GM12874 (cell line): Measurements from ENCODE around the gene AFG3L2.

Experiments
- CTCF ChIP-seq: IDR thresholded peaks from 2 replicates; pipeline ENCODE4 v1.5.1; 2011; ENCODE audit warnings: low read depth, mild to moderate bottlenecking, control low read depth, low read length, moderate library complexity; ENCODE audit not compliant: insufficient read depth

Gene AFG3L2

GRCh38 chr18:12366784-12367183 lies 10.2 kb downstream of the AFG3L2 start:
- TF ChIP-seq CTCF, result no peak

- no peak for TF ChIP-seq CTCF
Observed at GRCh38 chr18:12366379-12366778, 10.6 kb downstream of the AFG3L2 start.

GRCh38 chr18:12362473-12363174 lies 14.4 kb downstream of the AFG3L2 start:
- TF ChIP-seq CTCF, result no peak

GRCh38 chr18:12361770-12362378 lies 15.2 kb downstream of the AFG3L2 start:
- TF ChIP-seq CTCF, result no peak

GRCh38 chr18:12359515-12359927 lies 17.5 kb downstream of the AFG3L2 start:
- TF ChIP-seq CTCF, result no peak

- no peak for TF ChIP-seq CTCF
Observed at GRCh38 chr18:12352188-12352587, 24.8 kb downstream of the AFG3L2 start.

- no peak for TF ChIP-seq CTCF
Observed at GRCh38 chr18:12347895-12348294, 29.1 kb downstream of the AFG3L2 start.
